Spleen (tissue), 7 donors: ENCODE data around the gene FAR2.

Experiments
- POLR2AphosphoS5 ChIP-seq, 3 donors: sonication (generic); formaldehyde crosslinking; IDR thresholded peaks; one replicate each; pipeline ENCODE4 v1.5.1; 2017; ENCODE audit warnings: antibody characterized with exemption in 3 of 3
- TF ChIP-seq, protein P1 (sequence below), 11 experiments: fragments of 200-600 bp in 7 of 11; fragments of 450-650 bp in 4 of 11; sonication (generic) in 4 of 11; IDR thresholded peaks in 8 of 11; conservative IDR thresholded peaks in 3 of 11; 1 replicate in 7 of 11; 2 replicates in 4 of 11; pipeline versions ENCODE4 v1.4.0 to v1.8.0; 2016 to 2021; ENCODE audit warnings: antibody characterized with exemption in 11 of 11, inconsistent platforms in 4 of 11, mild to moderate bottlenecking in 1 of 11
- donor health status: DM: no; HTN: no; CAD: no; lungs with moderate emphysema.
- donor health status: DM: no; HTN: no; CAD: no.
- donor health status: DM: no; HTN: no; CAD: no.

DNA sequence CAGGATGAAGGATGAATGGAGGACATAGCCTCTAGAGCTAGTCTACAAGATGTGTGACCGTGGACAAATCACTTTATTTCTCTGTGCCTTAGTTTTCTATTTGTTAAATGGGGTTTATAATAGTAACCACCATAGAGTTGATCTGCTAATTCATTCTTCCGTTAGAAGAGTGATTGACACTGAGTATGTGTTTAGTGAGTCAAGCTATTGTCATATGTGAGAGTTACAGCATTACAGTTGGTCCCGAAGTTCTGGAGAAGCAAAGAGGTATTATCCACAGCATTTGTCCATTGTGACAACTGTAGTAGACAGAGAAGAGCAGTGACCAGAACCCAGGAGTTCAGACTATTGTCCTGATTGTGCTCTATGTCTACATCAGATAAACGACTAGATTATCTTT lies 14.1 kb downstream of the FAR2 start:
- no peak for TF ChIP-seq POLR2AphosphoS5 (IDR thresholded peaks at IDR 0.05)
- TF ChIP-seq, protein P1, sequence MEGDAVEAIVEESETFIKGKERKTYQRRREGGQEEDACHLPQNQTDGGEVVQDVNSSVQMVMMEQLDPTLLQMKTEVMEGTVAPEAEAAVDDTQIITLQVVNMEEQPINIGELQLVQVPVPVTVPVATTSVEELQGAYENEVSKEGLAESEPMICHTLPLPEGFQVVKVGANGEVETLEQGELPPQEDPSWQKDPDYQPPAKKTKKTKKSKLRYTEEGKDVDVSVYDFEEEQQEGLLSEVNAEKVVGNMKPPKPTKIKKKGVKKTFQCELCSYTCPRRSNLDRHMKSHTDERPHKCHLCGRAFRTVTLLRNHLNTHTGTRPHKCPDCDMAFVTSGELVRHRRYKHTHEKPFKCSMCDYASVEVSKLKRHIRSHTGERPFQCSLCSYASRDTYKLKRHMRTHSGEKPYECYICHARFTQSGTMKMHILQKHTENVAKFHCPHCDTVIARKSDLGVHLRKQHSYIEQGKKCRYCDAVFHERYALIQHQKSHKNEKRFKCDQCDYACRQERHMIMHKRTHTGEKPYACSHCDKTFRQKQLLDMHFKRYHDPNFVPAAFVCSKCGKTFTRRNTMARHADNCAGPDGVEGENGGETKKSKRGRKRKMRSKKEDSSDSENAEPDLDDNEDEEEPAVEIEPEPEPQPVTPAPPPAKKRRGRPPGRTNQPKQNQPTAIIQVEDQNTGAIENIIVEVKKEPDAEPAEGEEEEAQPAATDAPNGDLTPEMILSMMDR (IDR thresholded peaks at IDR 0.05 in 8 of 11, conservative IDR thresholded peaks at IDR 0.05 in 3 of 11), result no peak
